PC-3 (cell line): ENCODE measurements around the gene GLIPR1.

ENCODE experiments used
- CTCF ChIP-seq: fragments of 300-600 bp; sonication (generic); conservative IDR thresholded peaks from 2 replicates; pipeline ENCODE4 v1.5.1; 2017; ENCODE audit warnings: antibody characterized with exemption, low read depth, mild to moderate bottlenecking, low read length
- EZH2 ChIP-seq: fragments of 300-600 bp; sonication (generic); IDR thresholded peaks from one replicate; pipeline ENCODE4 v1.6.1; 2017; ENCODE audit warnings: antibody characterized with exemption, mild to moderate bottlenecking, low read length; ENCODE audit not compliant: unreplicated experiment

DNA sequence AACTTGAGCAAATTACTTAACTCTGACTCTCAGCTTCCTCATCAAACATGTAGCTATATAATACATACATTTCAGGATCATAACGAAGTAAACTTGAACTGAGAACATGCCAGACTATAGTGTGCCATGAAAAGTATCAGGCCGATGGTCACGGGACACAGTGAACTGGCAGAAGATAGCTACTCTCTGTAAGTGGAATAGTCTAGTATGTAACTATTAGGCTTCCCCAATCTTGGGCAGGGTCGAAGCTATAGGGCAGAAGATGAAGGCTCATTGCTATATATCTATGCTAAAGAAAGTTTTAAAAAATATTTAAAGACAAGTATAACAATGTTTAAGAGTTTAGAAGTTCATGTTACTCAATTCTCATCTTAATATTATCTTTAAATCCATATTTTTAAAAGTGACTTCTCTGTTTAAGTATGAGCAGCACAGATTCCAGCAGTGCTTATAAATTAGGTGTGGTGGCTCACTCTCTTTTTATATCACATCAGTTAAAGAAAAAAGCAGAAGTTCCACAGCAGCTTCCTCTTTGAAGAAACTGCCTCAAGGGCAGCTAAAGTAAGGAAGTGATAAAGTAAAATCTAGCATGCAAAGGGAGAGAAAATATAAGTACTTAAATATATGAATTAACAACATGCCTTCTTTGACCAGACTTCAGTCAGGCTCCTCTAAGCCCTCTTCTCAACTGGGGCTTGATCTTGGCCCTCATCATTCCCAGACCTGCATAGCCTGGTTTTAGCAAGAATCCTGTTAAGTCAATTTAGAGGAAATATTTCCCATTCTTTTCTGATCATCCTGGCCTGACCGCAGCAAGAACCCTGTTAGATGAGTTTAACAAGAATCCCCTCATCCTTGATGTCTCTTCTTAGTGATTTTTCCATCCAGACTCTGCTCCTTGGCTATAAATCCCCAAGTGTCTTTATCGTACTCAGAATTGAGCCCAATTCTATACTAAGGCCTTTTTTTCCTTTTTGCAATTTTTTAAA lies 8.4 kb upstream of the GLIPR1 start:
- TF ChIP-seq CTCF, result no peak
- TF ChIP-seq EZH2, result no peak
